Dermis microvascular lymphatic vessel endothelial cell (primary cell): ENCODE data around the gene MIPEP. TPM values are rescaled to one million over a fixed set of nuclear protein-coding genes. Genes with fewer than 3 reads are reported as not detected.
"Not testable (repeated sequence)": the region's sequence is repeated elsewhere in the genome, so short reads cannot be mapped to it uniquely, and the experiment has no call there.

Experiments used
- DNase-seq, 2 donors: peaks; one replicate each; pipeline versions ENCODE4 v3.0.0 to v3.0.0-alpha.2; 2010; ENCODE audit warnings: low read depth in 2 of 2
- total RNA-seq: library from RNA; depleted of rRNA; stranded (reverse); fragments of >200 nt; gene quantifications from 2 replicates; pipeline ENCODE4 v1.2.1, GENCODE V29; 2014

MIPEP gene
- total RNA-seq, 1 donor from 2014 or later, result 13.7 TPM

DNA sequence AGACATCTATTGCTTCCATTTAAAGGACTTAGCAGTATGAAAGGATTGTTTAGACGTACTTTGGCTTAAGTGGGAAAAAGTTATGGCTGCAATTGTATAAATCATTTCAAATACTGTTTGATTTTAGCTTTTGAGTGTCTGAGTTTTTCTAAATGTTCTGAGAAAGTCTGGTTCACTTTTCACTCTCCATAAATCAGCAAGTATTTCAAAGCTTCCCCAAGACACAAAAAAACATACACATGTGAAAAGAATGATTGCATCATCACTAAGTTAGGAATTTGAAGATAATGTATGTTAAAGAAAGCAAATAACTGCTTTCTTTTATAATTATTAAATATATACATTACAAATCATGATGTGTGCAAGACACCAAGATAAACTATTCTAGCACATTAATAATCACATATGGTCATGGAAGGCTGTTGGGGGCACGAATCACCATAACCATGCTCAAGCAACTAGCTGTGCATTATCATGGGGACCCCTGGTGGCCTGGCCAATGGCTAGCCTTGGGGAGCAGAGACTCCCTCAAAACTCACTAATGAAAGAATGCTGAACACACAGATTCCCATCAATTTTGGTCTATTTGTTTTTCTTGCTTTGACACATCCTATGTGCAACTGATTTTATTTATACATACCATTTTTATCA, 111.1 kb downstream of the MIPEP start:
- no peak for DNase-seq

DNA sequence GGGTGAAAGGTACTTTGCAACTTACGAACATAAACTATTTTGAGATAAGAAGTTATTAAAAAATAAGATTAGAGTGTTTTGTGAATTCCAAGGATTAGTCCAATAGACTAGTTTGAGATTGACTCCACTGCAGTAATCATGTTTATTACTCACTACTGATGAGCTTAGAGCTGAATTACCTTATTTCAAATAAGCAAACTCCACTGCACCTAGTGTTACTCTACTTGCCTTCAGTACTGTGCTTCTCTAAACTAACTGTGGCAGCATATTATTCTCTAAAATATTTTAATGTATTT, 111.7 kb downstream of the MIPEP start:
- DNase-seq, result no peak

DNA sequence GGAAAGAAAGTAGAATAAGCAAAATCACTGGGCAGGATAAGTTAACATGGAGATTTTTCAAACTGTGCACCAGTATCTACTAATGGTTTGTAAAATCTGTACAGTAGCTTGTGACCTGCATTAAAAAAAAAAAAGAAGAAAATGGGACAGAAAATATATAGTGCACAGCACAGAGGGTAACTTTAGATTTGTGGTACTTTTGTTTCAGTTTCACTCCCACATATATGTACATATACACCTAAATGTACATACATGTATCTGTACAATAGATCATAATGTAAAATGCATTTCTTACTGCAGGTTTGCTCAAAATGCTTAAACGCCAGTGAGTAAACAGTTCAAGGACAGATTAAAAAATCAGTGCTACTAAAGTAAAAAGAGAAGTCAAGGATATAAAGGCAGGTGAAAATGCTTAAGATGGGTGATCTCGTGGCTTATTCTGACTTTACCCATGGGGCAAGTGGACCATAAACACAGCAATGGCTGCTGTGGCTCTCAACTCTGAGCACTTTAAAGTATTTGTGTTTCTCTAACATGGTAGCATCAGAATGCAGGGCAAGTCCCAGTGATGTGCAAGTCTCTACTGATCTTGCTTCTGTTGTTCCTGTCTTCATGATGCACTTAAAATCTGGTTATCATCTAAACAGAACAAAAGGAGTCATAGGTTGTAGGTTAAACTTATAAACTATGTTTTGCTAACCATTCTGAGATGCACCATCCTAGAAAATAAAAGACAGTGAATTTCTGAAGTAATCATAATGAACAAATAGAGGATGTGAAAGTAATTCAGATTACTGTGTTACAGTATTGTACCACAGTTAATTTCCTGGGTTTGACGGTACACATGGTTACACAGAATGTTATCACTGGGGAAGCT, 112.3 kb downstream of the MIPEP start:
- DNase-seq, result no peak

DNA sequence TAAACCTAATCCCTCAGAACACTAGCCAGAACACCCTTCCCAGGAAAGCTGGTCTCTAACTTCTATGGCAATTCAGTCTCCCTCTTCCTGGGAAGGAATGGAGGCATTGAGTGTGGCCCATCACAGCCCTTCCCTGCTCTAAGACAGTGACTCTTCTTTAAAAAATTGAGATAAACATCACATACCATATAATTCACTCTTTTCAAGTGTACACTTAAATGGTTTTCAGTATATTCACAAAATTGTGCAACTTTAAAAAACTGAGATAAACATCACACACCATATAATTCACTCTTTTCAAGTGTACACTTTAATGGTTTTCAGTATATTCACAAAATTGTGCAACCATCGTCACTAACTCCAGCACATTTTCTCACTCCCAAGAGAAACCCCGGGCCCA, 116.5 kb downstream of the MIPEP start:
- DNase-seq, result no peak

DNA sequence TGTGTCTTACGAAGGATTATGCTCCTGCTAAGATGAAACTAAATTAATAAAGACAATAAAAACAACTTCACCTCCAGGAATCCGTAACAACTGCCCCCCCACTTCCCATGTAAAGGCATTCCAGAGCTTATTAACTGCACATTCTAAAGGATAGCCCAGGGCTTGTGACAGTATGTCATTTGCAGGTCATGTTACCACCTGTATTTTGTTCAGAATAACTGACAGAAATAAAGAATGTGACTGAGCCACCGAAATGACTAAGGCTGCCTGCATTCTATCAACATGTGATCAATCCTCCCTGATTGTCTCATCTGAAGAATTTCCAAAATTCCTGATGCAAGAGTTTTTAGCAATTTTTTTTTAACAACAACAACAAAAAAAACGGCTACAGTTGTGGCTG, 117.2 kb downstream of the MIPEP start:
- DNase-seq, result no peak

DNA sequence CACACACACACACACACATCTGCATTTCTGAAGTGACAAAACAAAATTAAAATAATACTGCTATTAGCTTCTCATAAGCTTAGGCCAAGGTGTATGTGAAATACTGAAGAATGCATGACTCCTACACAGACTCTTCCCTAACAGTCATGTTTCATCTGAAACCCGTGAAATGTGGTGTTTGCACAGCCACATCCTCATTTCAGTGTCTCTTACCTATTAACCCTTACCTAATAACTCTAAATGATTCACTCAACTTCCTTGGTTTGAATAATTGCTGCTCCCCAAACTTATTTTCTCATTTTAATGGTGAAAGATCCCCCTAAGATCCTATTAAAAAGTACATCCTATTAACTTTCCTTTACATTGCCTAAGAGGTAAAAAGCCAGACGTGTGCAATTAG, 117.6 kb downstream of the MIPEP start:
- DNase-seq, result no peak

DNA sequence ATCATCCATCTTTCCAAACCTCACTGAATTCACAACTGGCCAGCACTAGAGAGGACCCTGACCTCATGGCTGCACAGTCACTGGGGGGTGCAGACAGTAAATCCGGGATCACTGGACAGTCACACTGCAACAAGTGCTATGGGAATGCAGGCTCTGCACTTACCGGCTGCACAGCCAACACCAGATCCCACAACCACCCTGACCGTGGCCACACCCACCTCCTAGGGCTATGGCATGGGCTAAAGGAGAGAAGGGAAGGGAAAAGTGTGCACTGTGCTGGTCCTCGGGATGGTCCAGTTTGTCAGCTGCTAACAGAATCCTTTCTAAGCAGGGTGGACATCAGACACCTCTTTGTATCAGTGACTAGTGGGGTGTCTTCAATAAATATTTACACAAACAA, 118.2 kb downstream of the MIPEP start:
- DNase-seq, result no peak

DNA sequence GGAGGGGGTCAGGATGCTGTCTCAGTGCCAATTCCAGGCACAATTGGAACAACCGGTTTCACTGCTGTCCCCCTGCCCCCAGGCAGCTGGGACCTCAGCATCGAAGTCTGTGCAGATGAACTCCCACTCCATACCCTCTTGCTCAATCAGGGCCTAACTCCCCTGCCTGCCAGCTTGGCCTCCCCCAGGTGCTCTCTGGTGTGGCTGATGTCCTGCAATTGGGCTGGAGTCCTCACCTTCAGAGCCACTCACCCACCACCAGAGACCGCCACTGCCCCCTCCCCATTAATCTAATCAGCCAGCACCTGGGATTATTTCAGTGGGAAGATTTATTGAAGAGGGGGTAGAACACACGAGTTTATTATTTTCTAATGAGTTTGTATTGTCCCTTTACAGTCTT, 118.8 kb downstream of the MIPEP start:
- no peak for DNase-seq

DNA sequence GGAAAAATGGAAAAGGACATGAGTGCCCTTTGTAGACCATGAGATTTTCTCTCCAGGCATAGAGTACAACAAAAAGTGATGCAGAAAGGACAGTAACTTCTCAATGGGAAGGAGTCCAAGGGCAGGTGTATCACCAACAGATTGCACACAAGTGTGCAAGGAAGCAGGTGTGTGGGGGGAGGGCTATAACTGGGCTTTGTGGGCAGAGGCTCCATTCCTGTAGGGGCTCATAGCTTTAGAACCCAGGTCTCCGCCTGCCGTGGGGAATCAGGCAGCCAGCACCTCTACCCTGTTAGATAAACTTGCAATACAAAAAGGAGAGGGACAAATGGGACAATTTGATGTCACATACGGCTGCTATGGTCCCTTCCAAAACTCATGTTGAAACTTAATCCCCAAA, 119.8 kb downstream of the MIPEP start:
- DNase-seq, result no peak

DNA sequence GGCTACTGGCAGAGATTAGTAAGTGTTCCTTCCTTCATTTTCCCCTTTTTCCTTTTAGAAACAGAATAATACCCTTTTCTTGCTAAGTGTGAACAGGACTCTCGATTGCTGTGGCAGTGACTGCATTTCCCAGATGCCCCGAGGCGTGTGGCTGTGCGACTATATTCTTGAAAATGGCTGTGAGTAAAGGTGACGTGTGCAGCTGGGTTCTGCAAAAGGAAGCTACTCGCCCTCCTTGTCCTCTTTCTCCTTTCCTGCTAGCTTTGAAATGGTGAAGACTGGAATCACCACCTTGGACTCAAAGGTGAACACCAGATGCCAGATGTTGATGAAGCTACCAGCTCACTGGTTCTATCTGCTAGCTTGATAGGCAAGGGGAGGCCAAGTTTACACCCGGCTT, 121.4 kb downstream of the MIPEP start:
- no peak for DNase-seq

DNA sequence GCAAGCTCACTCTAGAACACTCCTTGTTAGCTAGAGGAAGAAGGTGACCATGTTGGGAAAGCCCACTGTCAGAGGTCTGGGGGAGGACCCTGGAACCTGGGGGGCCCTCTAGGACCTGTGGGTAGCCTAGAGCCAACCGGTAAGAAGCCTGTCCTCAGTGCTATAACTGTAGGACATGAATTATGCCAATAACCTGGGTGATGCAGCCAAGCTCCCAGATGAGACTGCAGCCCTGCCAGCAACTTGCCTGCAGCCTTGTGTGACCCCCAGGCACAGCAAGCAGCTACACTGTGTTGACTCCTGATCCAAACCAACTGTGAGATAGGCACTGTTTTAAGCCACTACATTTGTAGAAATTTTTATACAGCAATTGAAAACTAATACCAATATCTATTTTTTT, 122.3 kb downstream of the MIPEP start:
- no peak for DNase-seq

DNA sequence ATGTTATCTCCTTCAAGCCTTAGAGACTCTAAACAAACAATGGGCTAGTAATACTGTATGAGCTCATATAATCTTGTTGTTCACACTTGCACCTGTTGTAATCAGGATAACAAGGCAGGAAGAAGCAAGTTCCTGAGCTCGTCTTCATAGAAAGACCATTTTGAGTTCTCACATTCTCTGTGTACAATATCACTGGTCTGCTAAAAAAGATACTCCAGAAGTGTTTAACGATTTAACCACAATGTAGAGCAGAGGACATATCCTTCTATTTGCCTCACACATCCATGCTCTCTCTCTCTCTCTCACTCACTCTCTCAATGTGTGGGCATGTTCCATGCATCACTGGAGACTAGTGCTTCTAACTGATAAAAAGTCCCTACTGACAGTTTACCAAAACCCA, 122.9 kb downstream of the MIPEP start:
- DNase-seq, result peak in 1 of 2 donors; percentile 14

DNA sequence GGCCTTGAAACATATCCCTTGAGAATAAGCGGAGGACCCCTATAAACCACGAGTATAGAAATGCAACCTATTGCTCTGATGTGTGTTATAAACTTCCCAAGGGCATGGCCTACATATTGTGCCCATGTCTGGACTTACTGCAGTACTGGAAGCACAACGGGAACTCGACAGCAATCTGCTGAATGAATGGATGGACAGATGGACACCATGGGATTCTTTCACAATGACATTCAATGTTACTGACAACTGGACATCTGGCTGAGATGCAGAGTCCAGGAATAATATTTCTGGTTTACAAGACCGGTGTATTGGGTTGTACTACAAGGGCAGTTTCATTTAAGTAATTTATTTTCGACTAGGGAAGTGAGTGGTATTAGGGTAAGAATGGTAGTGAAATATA, 123.7 kb downstream of the MIPEP start:
- no peak for DNase-seq

DNA sequence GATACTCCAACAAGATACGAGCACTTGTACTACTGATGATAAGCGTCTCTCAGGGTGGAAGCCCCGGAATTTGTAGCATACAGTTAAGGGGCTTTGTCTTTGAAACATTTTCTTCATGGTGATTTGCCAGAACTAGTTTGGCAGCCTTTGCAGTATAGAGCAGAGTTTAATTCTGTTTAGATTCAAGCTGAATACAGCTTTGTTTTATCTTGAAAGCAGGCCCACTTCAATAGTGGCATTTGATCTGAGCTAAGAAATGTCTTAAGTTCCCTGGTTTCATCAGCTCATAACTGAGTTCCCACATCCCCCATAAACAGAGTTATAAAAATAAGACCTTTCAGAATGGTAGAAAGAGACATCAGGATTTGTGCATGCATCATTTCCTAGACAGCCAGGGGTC, 125.9 kb downstream of the MIPEP start:
- no peak for DNase-seq

DNA sequence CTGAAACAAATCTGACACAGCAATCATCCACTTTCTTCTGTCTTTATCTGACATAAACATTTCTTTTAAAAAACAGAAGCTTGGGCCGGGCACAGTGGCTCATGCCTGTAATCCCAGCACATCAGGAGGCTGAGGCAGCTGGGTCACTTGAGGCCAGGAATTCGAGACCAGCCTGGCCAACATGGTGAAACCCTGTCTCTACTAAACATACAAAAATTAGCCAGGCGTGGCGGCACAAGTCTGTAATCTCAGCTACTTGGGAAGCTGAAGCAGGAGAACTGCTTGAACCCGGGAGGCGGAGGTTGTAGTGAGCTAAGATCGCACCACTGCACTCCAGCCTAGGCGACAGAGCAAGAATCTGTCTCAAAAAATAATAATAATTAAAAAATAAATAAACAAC, 127.4 kb downstream of the MIPEP start:
- DNase-seq, result not testable (repeated sequence)

DNA sequence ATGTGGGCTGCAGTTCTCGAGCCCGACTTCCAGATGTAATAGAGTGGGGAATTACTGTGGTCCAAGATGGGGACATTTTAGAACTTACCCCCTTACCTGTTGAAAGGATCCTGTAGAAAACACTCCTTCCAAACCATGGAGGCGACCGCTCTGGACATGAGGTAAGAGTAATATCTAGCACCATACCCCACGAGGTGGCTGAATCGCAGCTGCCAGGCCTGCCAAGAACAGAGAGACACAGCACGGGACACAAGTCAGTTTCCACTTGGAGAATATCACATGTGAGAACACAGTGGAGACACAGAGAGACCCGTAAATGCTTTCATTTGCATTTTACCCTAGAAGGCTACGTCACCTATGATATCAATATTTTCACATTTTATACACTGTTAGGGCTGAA, 129.2 kb downstream of the MIPEP start:
- no peak for DNase-seq

DNA sequence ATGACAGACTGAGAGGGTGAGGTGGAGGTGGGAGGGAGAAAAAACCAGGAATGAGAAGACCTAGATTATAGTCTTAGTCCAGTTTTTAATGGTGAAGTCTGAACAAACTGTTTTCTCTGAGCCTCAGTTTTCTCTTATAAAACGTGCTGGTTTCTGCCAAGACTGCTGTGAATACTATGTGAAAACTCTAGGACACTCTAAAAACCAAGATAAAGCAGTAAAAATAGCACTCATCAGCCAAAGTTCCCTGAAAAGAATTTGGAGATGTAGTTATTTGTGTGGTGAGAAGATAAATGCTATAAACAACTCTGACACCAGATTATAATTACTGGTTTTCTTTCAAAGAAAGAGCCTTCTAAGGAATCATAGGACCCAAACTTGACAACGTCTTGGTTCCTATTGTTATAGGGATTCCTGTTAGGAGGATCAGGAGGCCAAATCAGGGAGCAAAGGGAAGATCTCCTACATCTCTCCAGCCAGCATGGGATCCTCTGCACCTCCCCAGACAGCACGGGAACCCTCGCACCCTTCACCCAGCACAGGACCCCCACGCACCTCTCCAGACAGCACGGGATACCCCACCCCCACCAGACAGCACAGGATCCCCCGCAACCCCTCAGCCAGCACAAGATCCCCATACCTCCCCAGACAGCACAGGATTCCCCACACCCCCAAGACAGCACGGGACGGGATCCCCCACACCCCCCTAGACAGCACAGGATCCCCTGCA, 130.2 kb downstream of the MIPEP start:
- no peak for DNase-seq

DNA sequence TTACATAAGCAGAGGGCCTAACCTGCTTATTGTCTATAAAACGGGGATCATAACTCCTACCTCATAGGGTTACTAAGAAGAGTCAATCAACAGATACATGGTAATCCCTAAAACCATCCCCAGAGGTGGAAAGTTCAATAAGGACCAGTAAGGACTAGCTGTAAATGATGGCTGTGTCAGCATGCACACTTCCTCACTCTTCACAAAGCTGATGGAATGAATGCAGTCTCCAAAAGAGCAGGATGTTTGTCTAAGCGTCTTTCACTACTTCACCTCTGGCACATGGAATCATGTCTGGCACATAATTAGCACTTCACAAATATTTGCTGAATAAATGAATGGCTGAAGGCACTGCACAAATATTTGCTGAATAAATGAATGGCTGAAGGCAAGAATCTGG, 134.2 kb downstream of the MIPEP start:
- DNase-seq, result peak in 1 of 2 donors; percentile 31

DNA sequence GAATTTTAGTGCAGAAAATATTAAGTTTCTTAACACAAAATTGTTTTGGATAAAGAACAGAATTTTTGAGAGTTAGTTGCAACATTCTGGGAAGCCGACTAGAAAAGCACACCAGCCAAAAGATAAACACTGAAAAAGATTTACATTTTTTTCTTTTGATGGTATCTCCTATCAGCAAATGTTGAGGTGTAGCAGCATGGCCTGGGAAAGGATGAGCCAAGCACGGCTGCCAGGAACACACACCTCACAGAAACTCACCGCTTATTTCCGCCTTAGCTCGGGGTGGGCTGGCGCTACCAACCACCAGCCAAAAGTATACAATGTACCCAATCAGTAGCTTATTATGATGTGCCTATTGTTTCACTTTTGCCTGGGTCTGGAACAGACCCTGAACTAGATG, 134.7 kb downstream of the MIPEP start:
- peak in 1 of 2 donors; percentile 40 for DNase-seq

DNA sequence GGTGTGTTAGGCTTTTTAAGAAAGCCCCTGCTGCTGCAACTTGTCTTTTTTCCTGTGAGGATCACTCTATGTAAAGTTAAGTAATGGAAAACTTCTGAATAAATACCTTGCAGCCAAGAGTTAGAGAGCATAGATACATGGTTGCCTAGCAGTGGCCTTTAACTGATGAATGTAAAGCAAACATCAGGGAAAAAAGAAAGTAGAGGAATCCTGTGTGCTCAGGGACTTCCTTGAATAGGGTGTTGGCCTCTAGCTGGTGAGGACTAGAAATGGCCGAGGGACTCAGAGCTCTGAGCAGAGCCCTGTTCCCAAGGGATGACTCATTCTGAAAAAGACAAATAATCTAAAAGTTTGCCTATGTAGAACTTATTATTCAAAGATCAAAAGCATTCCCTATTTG, 135.7 kb downstream of the MIPEP start:
- peak in 1 of 2 donors; percentile 46 for DNase-seq

DNA sequence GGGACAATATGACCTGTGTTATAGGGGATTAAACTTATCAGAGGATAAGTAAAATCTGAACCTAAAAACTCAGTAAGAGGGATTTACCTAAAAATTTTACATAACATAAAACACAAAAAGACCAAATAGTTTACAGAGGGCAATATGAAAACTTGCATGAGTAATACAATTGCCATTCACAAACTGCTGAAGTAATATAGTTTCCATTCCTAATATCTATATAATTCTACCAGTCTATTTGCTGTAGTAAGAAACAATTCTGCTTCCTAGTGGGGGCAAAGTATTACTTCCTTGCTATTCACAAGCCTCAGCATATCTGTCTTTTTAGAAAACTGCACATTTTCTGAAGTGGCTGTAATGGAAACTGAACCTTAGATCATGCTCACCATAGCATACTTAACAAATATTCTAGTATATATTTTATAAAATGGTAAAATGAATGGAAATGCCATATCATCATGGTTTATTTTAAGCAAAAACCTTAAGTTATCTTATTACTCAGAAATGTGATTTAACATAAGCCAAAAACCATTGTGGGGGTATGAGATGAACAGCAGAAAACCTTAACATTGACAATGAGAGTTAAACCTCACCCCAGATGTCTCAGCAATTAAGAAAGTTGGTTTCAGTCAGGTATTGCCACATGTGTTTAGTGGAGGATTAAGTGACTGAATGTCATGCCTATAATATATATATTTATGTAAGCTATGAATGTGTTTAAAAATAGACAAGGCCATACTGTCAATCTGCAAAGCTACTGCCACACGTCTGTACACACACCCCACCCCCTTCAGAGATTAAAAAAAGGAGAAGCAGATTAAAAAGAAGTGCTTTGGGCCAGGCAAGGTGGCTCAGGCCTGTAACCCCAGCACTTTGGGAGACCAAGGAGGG, 136.8 kb downstream of the MIPEP start:
- no peak for DNase-seq

DNA sequence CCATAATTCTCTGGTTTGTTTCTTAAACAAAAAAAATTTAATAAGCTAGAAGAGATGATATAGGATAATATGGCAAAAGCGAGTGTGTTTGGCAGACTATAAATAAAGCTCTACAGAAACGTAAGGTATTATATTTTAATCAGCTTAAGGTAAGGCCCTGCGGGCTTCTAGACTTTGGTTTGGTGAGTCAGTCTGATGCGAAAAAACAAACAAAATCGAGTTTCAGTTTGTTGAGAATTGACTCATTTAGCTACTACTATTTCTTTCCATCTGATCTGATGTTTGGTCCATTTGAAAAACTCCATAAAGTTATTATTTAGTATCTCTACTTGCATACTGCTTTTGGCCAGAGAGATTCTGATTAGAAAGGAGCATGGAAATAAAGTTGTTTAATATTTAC, 138.0 kb downstream of the MIPEP start:
- DNase-seq, result no peak
